Hepatocyte (in vitro differentiated cells): ENCODE data around the gene RALBP1.

ENCODE experiments used
- EZH2 ChIP-seq: fragments of 200-600 bp; sonication (generic); IDR thresholded peaks from 2 replicates; pipeline ENCODE4 v1.6.1; 2016; ENCODE audit warnings: antibody characterized with exemption, mild to moderate bottlenecking, borderline replicate concordance
- TF ChIP-seq, protein P1 (sequence below): fragments of 200-600 bp; sonication (generic); IDR thresholded peaks from 2 replicates; pipeline ENCODE4 v1.5.1; 2016; ENCODE audit warnings: antibody characterized with exemption, mild to moderate bottlenecking; ENCODE audit not compliant: poor library complexity

- TF ChIP-seq, protein P1, sequence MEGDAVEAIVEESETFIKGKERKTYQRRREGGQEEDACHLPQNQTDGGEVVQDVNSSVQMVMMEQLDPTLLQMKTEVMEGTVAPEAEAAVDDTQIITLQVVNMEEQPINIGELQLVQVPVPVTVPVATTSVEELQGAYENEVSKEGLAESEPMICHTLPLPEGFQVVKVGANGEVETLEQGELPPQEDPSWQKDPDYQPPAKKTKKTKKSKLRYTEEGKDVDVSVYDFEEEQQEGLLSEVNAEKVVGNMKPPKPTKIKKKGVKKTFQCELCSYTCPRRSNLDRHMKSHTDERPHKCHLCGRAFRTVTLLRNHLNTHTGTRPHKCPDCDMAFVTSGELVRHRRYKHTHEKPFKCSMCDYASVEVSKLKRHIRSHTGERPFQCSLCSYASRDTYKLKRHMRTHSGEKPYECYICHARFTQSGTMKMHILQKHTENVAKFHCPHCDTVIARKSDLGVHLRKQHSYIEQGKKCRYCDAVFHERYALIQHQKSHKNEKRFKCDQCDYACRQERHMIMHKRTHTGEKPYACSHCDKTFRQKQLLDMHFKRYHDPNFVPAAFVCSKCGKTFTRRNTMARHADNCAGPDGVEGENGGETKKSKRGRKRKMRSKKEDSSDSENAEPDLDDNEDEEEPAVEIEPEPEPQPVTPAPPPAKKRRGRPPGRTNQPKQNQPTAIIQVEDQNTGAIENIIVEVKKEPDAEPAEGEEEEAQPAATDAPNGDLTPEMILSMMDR: no peak
- no peak for TF ChIP-seq EZH2
Measured at GRCh38 chr18:9536354-9537152, 61.2 kb downstream of the RALBP1 start.
